ENCODE measurements around the gene HOXD8. TPM values are rescaled to one million over a fixed set of nuclear protein-coding genes. Genes with fewer than 3 reads are reported as not detected.

The HOXD8 gene
- total RNA-seq, 1 donor from 2014 or later = not detected

DNA sequence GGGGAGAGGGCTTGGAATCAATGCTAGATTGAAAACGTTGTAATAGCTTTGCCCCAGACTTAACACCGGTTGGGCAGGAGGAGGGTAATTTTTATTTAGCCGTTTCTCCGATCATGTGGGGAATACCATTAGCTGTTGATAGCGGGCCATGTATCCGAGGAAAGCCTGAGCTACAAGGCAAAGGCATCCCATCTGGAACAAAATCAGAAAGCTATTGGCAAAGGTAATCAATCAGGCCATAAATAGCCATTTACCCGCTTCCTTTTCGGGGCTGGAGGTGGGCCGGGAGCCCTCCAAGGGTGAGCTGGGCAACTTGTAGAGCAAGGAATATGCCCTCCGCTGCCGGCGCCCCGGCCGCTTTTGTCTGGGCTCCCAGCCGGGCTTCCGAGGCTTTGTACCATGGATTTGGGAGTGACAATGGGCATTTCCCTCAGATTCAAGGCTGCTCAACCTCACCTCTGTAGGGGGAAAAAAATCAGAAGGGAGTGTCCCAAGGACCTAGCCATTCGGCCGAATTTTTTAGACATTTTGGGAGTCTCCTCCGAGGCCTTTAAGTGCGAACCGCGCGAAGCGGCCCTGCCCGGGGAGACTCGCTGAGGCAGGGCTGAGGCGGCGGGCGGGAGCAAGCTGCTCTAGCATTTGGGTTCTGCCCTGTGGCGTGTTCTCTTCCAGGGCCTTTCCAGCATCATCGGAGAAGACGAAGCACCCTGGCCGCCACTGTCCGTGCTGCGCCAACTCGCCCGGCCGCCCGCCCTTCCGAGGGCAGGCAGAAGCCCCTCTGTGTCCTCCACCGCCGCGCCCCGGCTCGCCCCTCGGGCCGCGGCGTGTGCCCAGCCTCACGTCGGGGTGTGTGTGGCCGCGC lies 8.1 kb upstream of the HOXD8 start:
- Histone ChIP-seq H3K79me2 (ENCODE audit: insufficient read depth, low read length) (no peaks in the 10 kb centered on the region), H3K27me3 (ENCODE audit: insufficient read depth, low read length) (peaks cover 99% of the 10 kb centered on the region)

DNA sequence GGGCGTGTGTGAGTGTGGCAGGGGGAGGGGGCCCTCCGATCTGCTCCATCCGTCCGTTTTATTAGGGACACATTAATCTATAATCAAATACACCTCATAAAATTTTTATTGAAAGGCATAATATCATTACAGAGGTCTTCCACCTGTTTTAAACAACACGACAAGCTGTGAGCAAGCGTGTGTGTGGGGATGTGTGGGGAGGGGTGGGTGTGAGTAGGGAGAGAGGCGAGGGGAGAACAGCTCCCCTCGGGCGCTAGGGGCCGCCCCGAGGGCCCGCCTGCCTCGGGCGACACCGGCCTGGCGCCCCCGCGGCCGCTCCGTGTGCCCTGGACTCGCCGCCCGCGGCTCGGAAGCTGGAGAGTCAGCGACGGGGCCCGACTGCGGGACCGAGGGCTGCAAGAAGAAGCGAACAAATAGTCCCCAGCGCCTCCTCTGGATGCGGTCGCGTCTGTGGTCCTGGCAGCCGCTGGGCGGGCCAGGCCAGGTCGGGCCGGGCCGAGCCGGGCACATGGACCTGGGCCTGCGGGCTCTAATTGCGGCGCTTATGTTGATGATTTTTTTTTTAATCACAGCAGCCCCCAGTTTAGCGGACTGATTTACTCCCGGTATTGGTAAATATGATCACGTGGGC lies 7.3 kb upstream of the HOXD8 start:
- peaks cover 8% of the 10 kb centered on the region for H3K4me1 ChIP-seq (ENCODE audit: insufficient read depth, low read length)
- no peak overlapping the region for H3K4me3 Mint-ChIP-seq (ENCODE audit: unreplicated experiment)
- peaks cover 99% of the 10 kb centered on the region for H3K27me3 ChIP-seq (ENCODE audit: insufficient read depth, low read length)
- peaks cover 2% of the 10 kb centered on the region for H3K36me3 Mint-ChIP-seq (ENCODE audit: low read depth, unreplicated experiment)
- DNase-seq (ENCODE audit: low read depth) = no peak
- no peak overlapping the region for H3K27ac ChIP-seq (ENCODE audit: low read depth, low read length)
- H2AFZ ChIP-seq (ENCODE audit: low read depth, low read length) = no peak overlapping the region
- no peak for TF ChIP-seq CTCF (IDR thresholded peaks at IDR 0.05; ENCODE audit: insufficient read depth, low read depth, low read length)
- peak; percentile 86 for TF ChIP-seq EZH2 (IDR thresholded peaks at IDR 0.05; ENCODE audit: insufficient read depth, low read length)
- H3K27ac Mint-ChIP-seq (ENCODE audit: unreplicated experiment) = no peak overlapping the region
- peaks cover 31% of the 10 kb centered on the region for H3K9me3 Mint-ChIP-seq (ENCODE audit: unreplicated experiment)
- peak overlapping the region; percentile 67 for H3K4me2 ChIP-seq (ENCODE audit: low read length)
- peaks cover 78% of the 10 kb centered on the region for H3K27me3 Mint-ChIP-seq (ENCODE audit: low read depth, unreplicated experiment)
- no peaks in the 10 kb centered on the region for H3K36me3 ChIP-seq (ENCODE audit: insufficient read depth, low read length)
- no peaks in the 10 kb centered on the region for H4K20me1 ChIP-seq (ENCODE audit: insufficient read depth, low read length)
- H3K9me3 ChIP-seq (ENCODE audit: insufficient read depth, low read depth, low read length) = peaks cover 3% of the 10 kb centered on the region
- no peaks in the 10 kb centered on the region for H3K4me1 Mint-ChIP-seq (ENCODE audit: low read depth, unreplicated experiment)
- H3K9ac ChIP-seq (ENCODE audit: low read length) = no peak overlapping the region
- no peak overlapping the region for H3K4me3 ChIP-seq (ENCODE audit: insufficient read depth, low read depth, low read length)
- FAIRE-seq = no peak
- H3K79me2 ChIP-seq (ENCODE audit: insufficient read depth, low read length) = no peaks in the 10 kb centered on the region

More for the DNA sequence above, 8.1 kb upstream of the HOXD8 start:
- no peak for FAIRE-seq
- Mint-ChIP-seq H3K4me1 (ENCODE audit: low read depth, unreplicated experiment) (no peaks in the 10 kb centered on the region), H3K4me3 (ENCODE audit: unreplicated experiment) (no peak overlapping the region), H3K36me3 (ENCODE audit: low read depth, unreplicated experiment) (peaks cover 5% of the 10 kb centered on the region), H3K9me3 (ENCODE audit: unreplicated experiment) (peaks cover 38% of the 10 kb centered on the region), H3K27ac (ENCODE audit: unreplicated experiment) (no peak overlapping the region), H3K27me3 (ENCODE audit: low read depth, unreplicated experiment) (peaks cover 78% of the 10 kb centered on the region)
- Histone ChIP-seq H3K9me3 (ENCODE audit: insufficient read depth, low read depth, low read length) (peaks cover 8% of the 10 kb centered on the region), H3K9ac (ENCODE audit: low read length) (no peak overlapping the region), H2AFZ (ENCODE audit: low read depth, low read length) (no peak overlapping the region), H3K36me3 (ENCODE audit: insufficient read depth, low read length) (no peaks in the 10 kb centered on the region), H3K4me3 (ENCODE audit: insufficient read depth, low read depth, low read length) (no peak overlapping the region), H3K4me1 (ENCODE audit: insufficient read depth, low read length) (peaks cover 8% of the 10 kb centered on the region), H3K27ac (ENCODE audit: low read depth, low read length) (no peak overlapping the region), H4K20me1 (ENCODE audit: insufficient read depth, low read length) (no peaks in the 10 kb centered on the region), H3K4me2 (ENCODE audit: low read length) (no peak overlapping the region)
- TF ChIP-seq EZH2 (IDR thresholded peaks at IDR 0.05; ENCODE audit: insufficient read depth, low read length) = no peak
- no peak for TF ChIP-seq CTCF (IDR thresholded peaks at IDR 0.05; ENCODE audit: insufficient read depth, low read depth, low read length)
- no peak for DNase-seq (ENCODE audit: low read depth)
